IMR-90 (cell line): ENCODE data around the gene RALGPS1. TPM values are rescaled to one million over a fixed set of nuclear protein-coding genes. Genes with fewer than 3 reads are reported as not detected.

Source experiments
- ATAC-seq: fragments of 200-7000 bp; cut with Tn5 transposase; 2 replicates; pipeline ENCODE4 v1.9.1; 2020; ENCODE audit warnings: low read depth, mild to moderate bottlenecking, moderate library complexity
- BruUV-seq: library from RNA; stranded (reverse); fragments of 400-500 nt; replicated peaks from 2 replicates; lab custom pipeline; 2021; lab: Mats Ljungman, UMichigan
- CTCF ChIA-PET: fragments of 300-600 bp; formaldehyde crosslinking; extraction: SDS; loops from one replicate; lab custom pipeline; 2021; ENCODE audit warnings: antibody characterized with exemption; lab: Yijun Ruan, JAX
- POLR2A ChIA-PET: fragments of 300-600 bp; sonication (Branson Sonifier 250); formaldehyde crosslinking; loops from one replicate; lab custom pipeline; 2022; ENCODE audit warnings: antibody characterized with exemption; ENCODE audit not compliant: unreplicated experiment; lab: Charles Lee
- DNase-seq: peaks from one replicate; pipeline ENCODE4 v3.0.0; 2013
- H2AFZ ChIP-seq: replicated peaks from 2 replicates; pipeline ENCODE3; 2013; ENCODE audit warnings: low read length, mild to moderate bottlenecking; ENCODE audit not compliant: poor library complexity
- H2AK5ac ChIP-seq: 2 replicates; pipeline ENCODE4 v1.6.1; 2013; ENCODE audit warnings: low read depth, low read length, inconsistent platforms
- H2AK9ac ChIP-seq: replicated peaks from 2 replicates; pipeline ENCODE3; 2013; ENCODE audit warnings: mild to moderate bottlenecking, low read depth, low read length, moderate library complexity; ENCODE audit not compliant: poor library complexity
- H2BK120ac ChIP-seq: 2 replicates; pipeline ENCODE4 v1.6.1; 2013; ENCODE audit warnings: low read depth, low read length, inconsistent platforms
- H2BK15ac ChIP-seq: 3 replicates; pipeline ENCODE4 v1.6.1; 2013; ENCODE audit warnings: low read depth, low read length, inconsistent platforms
- H2BK20ac ChIP-seq: 2 replicates; pipeline ENCODE4 v1.6.1; 2013; ENCODE audit warnings: low read depth, mild to moderate bottlenecking, inconsistent platforms, low read length, moderate library complexity
- H2BK5ac ChIP-seq: 2 replicates; pipeline ENCODE4 v1.6.1; 2013; ENCODE audit warnings: mild to moderate bottlenecking, low read depth, low read length, inconsistent platforms; ENCODE audit not compliant: poor library complexity, severe bottlenecking
- H3K14ac ChIP-seq: replicated peaks from 2 replicates; pipeline ENCODE4 v1.6.1; 2013; ENCODE audit warnings: low read depth, low read length, inconsistent platforms
- H3K18ac ChIP-seq: 2 replicates; pipeline ENCODE4 v1.6.1; 2013; ENCODE audit warnings: low read depth, low read length, control low read depth
- H3K23ac ChIP-seq: 2 replicates; pipeline ENCODE4 v1.6.1; 2013; ENCODE audit warnings: low read depth, low read length, inconsistent platforms
- H3K27ac ChIP-seq: 2 replicates; pipeline ENCODE4 v1.5.1; 2013; ENCODE audit warnings: mild to moderate bottlenecking, control low read depth, low read length; ENCODE audit not compliant: insufficient read depth
- H3K27me3 ChIP-seq: 2 replicates; pipeline ENCODE4 v1.6.1; 2013; ENCODE audit warnings: low read length; ENCODE audit not compliant: control insufficient read depth, insufficient read depth
- H3K36me3 ChIP-seq: 2 replicates; pipeline ENCODE4 v1.6.1; 2013; ENCODE audit warnings: low read length, mixed read lengths; ENCODE audit not compliant: control insufficient read depth, insufficient read depth
- H3K4ac ChIP-seq: 2 replicates; pipeline ENCODE4 v1.6.1; 2013; ENCODE audit warnings: low read depth, low read length, inconsistent platforms
- H3K4me1 ChIP-seq: 2 replicates; pipeline ENCODE4 v1.6.1; 2013; ENCODE audit warnings: low read length, mixed read lengths; ENCODE audit not compliant: control insufficient read depth, insufficient read depth
- H3K4me2 ChIP-seq: 2 replicates; pipeline ENCODE4 v1.6.1; 2013; ENCODE audit warnings: low read depth, mild to moderate bottlenecking, control low read depth, low read length, moderate library complexity
- H3K4me3 ChIP-seq: 2 replicates; pipeline ENCODE4 v1.5.1; 2013; ENCODE audit warnings: low read depth, mild to moderate bottlenecking, control low read depth, low read length, moderate library complexity; ENCODE audit not compliant: insufficient read depth
- H3K56ac ChIP-seq: 2 replicates; pipeline ENCODE4 v1.6.1; 2013; ENCODE audit warnings: low read length, inconsistent platforms; ENCODE audit not compliant: insufficient read depth; ENCODE audit errors: extremely low read depth
- H3K79me1 ChIP-seq, 2 experiments: 2 replicates each; pipeline ENCODE4 v1.6.1; 2013; ENCODE audit warnings: low read length in 2 of 2, inconsistent platforms in 1 of 2, low read depth in 1 of 2
- H3K9ac ChIP-seq: 2 replicates; pipeline ENCODE4 v1.6.1; 2013; ENCODE audit warnings: low read depth, low read length, control low read depth
- H3K9me1 ChIP-seq: 2 replicates; pipeline ENCODE4 v1.6.1; 2013; ENCODE audit warnings: low read length, inconsistent platforms; ENCODE audit not compliant: insufficient read depth
- H3K9me3 ChIP-seq: 2 replicates; pipeline ENCODE4 v1.6.1; 2013; ENCODE audit warnings: low read length; ENCODE audit not compliant: control insufficient read depth, insufficient read depth
- H4K20me1 ChIP-seq: 2 replicates; pipeline ENCODE4 v1.6.1; 2013; ENCODE audit warnings: low read length, inconsistent platforms; ENCODE audit not compliant: insufficient read depth
- H4K5ac ChIP-seq: 2 replicates; pipeline ENCODE4 v1.6.1; 2013; ENCODE audit warnings: mild to moderate bottlenecking, low read depth, low read length, control low read depth
- H4K8ac ChIP-seq, 2 experiments: 2 replicates each; pipeline ENCODE4 v1.6.1; 2013; ENCODE audit warnings: low read depth in 2 of 2, low read length in 2 of 2, control low read depth in 1 of 2, inconsistent platforms in 1 of 2
- H4K91ac ChIP-seq: 2 replicates; pipeline ENCODE4 v1.6.1; 2013; ENCODE audit warnings: low read depth, low read length, inconsistent platforms; ENCODE audit not compliant: insufficient read depth
- BHLHE40 ChIP-seq: fragments of 150-350 bp; IDR thresholded peaks from 2 replicates; pipeline ENCODE4 v1.6.1; 2016; ENCODE audit warnings: mild to moderate bottlenecking, low read depth, low read length
- CHD1 ChIP-seq: IDR thresholded peaks from 2 replicates; pipeline ENCODE4 v1.6.1; 2012; ENCODE audit warnings: low read depth, low read length, improper control_type of control experiment
- FOS ChIP-seq: fragments of 150-350 bp; IDR thresholded peaks from 2 replicates; pipeline ENCODE4 v1.6.1; 2016; ENCODE audit warnings: low read depth, low read length
- MAFK ChIP-seq: IDR thresholded peaks from 2 replicates; pipeline ENCODE4 v1.6.1; 2012; ENCODE audit warnings: low read depth, low read length, improper control_type of control experiment
- MAZ ChIP-seq: IDR thresholded peaks from 2 replicates; pipeline ENCODE4 v1.6.1; 2012; ENCODE audit warnings: low read depth, mild to moderate bottlenecking, low read length, improper control_type of control experiment, moderate library complexity, borderline replicate concordance
- MXI1 ChIP-seq: IDR thresholded peaks from 2 replicates; pipeline ENCODE4 v1.6.1; 2012; ENCODE audit warnings: low read depth, mild to moderate bottlenecking, low read length, moderate library complexity, borderline replicate concordance
- NFE2L2 ChIP-seq: fragments of 150-350 bp; IDR thresholded peaks from 2 replicates; pipeline ENCODE4 v1.6.1; 2016; ENCODE audit warnings: low read depth, mild to moderate bottlenecking, low read length
- POLR2A ChIP-seq: IDR thresholded peaks from 2 replicates; pipeline ENCODE4 v1.6.1; 2012; ENCODE audit warnings: mild to moderate bottlenecking, low read depth, low read length
- RAD21 ChIP-seq: IDR thresholded peaks from 2 replicates; pipeline ENCODE4 v1.6.1; 2012; ENCODE audit warnings: low read length, improper control_type of control experiment
- RCOR1 ChIP-seq: IDR thresholded peaks from 2 replicates; pipeline ENCODE4 v1.6.1; 2012; ENCODE audit warnings: mild to moderate bottlenecking, low read length, improper control_type of control experiment; ENCODE audit not compliant: insufficient replicate concordance
- RFX5 ChIP-seq: IDR thresholded peaks from 2 replicates; pipeline ENCODE4 v1.8.0; 2012; ENCODE audit warnings: low read depth, mild to moderate bottlenecking, low read length, moderate library complexity
- USF2 ChIP-seq: fragments of 150-350 bp; IDR thresholded peaks from 2 replicates; pipeline ENCODE4 v1.6.1; 2017; ENCODE audit warnings: mild to moderate bottlenecking, antibody characterized with exemption, low read length, low read depth
- WGBS, 2 experiments: methylation state at CpG; one replicate each; pipeline versions ENCODE4 v1.1.5 to v1.1.7; 2013; ENCODE audit warnings: missing lambda C conversion rate in 2 of 2; ENCODE audit not compliant: insufficient read length in 1 of 2; ENCODE audit errors: extremely low coverage in 2 of 2; 5-methylcytosine and 5-hydroxymethylcytosine counted together
- dilution Hi-C: fragments of 300-500 bp; cut with HindIII; formaldehyde crosslinking; loops from one replicate; pipeline ENCODE4 v1.14.3; 2018; ENCODE audit warnings: low sequenced_read_pairs; ENCODE audit not compliant: unreplicated experiment
- in situ Hi-C: fragments of 300-500 bp; cut with MboI; formaldehyde crosslinking; loops from 3 replicates; pipeline ENCODE4 v1.14.3; 2019; ENCODE audit warnings: low sequenced_read_pairs, inconsistent platforms, mixed read lengths
- intact Hi-C: fragments of 100-400 bp; cut with micrococcal nuclease; formaldehyde crosslinking; loops from 2 replicates; pipeline ENCODE4 v1.10.0; 2022
- polyA plus RNA-seq, 3 experiments: library from polyadenylated mRNA; depleted of rRNA; stranded (reverse); fragments of >200 nt; gene quantifications; 2 replicates each; pipeline ENCODE4 v1.2.3, GENCODE V29; 2012; ENCODE audit warnings: low replicate concordance in 1 of 3
- total RNA-seq: library from RNA; depleted of rRNA; stranded (reverse); fragments of >200 nt; gene quantifications from 2 replicates; pipeline ENCODE4 v1.2.3, GENCODE V29; 2012
- TF ChIP-seq, protein P1 (sequence below): fragments of 150-350 bp; IDR thresholded peaks from 2 replicates; pipeline ENCODE4 v1.6.1; 2016; ENCODE audit warnings: low read depth, mild to moderate bottlenecking, low read length, moderate library complexity, borderline replicate concordance

RALGPS1 gene
- total and polyA plus RNA-seq, 2 of the 4 experiments (the other 2 are of a cell fraction), result 0.90 to 2.8 TPM

GRCh38 chr9:126975327-126976220 lies 61.0 kb downstream of the RALGPS1 start (continued):
- TF ChIP-seq, protein P1, sequence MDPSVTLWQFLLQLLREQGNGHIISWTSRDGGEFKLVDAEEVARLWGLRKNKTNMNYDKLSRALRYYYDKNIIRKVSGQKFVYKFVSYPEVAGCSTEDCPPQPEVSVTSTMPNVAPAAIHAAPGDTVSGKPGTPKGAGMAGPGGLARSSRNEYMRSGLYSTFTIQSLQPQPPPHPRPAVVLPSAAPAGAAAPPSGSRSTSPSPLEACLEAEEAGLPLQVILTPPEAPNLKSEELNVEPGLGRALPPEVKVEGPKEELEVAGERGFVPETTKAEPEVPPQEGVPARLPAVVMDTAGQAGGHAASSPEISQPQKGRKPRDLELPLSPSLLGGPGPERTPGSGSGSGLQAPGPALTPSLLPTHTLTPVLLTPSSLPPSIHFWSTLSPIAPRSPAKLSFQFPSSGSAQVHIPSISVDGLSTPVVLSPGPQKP, result no peak

DNA sequence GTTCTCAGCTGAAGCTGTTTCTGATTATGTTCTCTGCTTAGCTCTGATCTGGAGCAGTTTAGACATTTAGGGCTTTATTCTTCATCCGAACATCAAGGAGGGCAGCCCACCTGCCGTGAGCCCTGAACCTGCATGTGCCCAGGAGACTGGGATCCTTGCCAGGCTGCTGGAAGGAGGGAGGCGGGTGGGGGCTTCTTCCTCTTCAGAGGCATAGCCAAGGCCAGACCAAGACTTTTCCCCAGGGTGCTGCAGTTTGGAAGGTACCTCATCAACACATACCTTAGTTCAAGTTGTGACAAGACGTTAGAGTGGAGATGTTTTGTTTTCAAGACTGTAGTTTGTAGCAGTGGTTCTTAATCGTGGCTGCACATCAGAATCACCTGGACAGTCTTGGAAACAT lies 64.9 kb downstream of the RALGPS1 start:
- Histone ChIP-seq H4K20me1 (no peaks in the 10 kb centered on the region), H2AK9ac (no peak overlapping the region), H3K56ac (no peak overlapping the region), H2BK20ac (no peak overlapping the region), H3K79me1 (no peaks in the 10 kb centered on the region), H3K36me3 (no peaks in the 10 kb centered on the region), H3K4me2 (no peak overlapping the region), H3K27ac (no peak overlapping the region), H4K8ac (no peak overlapping the region), H3K27me3 (no peaks in the 10 kb centered on the region), H3K4ac (no peak overlapping the region), H2AFZ (no peak overlapping the region), H3K4me3 (no peak overlapping the region), H3K23ac (no peak overlapping the region), H4K91ac (no peak overlapping the region), H3K9me1 (no peaks in the 10 kb centered on the region; the same call in 1 of the 2 replicates), H3K9ac (no peak overlapping the region), H2BK15ac (no peak overlapping the region), H3K9me3 (peaks cover 4% of the 10 kb centered on the region; the same call in 1 of the 2 replicates), H2BK5ac (no peak overlapping the region), H3K14ac (no peak overlapping the region), H4K5ac (no peak overlapping the region), H2AK5ac (no peak overlapping the region), H2BK120ac (no peak overlapping the region), H3K4me1 (no peaks in the 10 kb centered on the region), H3K18ac (no peak overlapping the region)
- in situ Hi-C loops, result no loop called here
- ATAC-seq, result no peak
- BruUV-seq, result no TSS peak
- DNase-seq, result no peak
- ChIA-PET CTCF (interaction anchor here (0.6 kb wide), 1 partner anchor 10 kb away, joined by 3 read pairs; no protein-coding TSS in a partner anchor), POLR2A (no interaction called here)
- intact Hi-C loops, result no loop called here
- dilution Hi-C loops, result no loop called here
- no CpG with 5 or more reads among the region's 5 CpGs for WGBS, 2 experiments
- TF ChIP-seq FOS, result no peak
- no peak for TF ChIP-seq POLR2A
- no peak for TF ChIP-seq RAD21
- TF ChIP-seq CHD1, result no peak
- no peak for TF ChIP-seq MXI1
- no peak for TF ChIP-seq NFE2L2
- TF ChIP-seq, protein P1, result no peak
- no peak for TF ChIP-seq MAFK
- no peak for TF ChIP-seq USF2
- TF ChIP-seq RFX5, result no peak
- no peak for TF ChIP-seq BHLHE40
- no peak for TF ChIP-seq RCOR1
- no peak for TF ChIP-seq MAZ
